A549 (cell line): ENCODE results near the gene ANKRD17. TPM values are rescaled to one million over a fixed set of nuclear protein-coding genes. Genes with fewer than 3 reads are reported as not detected.

Source experiments
- ATAC-seq, 2 experiments: fragments of 200-7000 bp in 1 of 2; fragments of >200 bp in 1 of 2; cut with Nextera tagmentation in 1 of 2; cut with Tn5 transposase in 1 of 2; 3 replicates each; pipeline versions ENCODE4 v1.8.0 to v1.9.1; 2018 to 2020; ENCODE audit warnings: mild to moderate bottlenecking in 1 of 2, moderate library complexity in 1 of 2
- CTCF ChIA-PET: fragments of 300-600 bp; sonication (Branson Sonifier 250); formaldehyde crosslinking; extraction: SDS; loops from one replicate; lab custom pipeline; 2021; ENCODE audit warnings: antibody characterized with exemption, inconsistent platforms; lab: Yijun Ruan, JAX
- POLR2A ChIA-PET: fragments of 350-600 bp; formaldehyde crosslinking; extraction: SDS; loops from one replicate; lab custom pipeline; 2021; ENCODE audit warnings: antibody characterized with exemption, inconsistent platforms; lab: Yijun Ruan, JAX
- DNase-seq, 2 experiments: peaks; one replicate each; pipeline versions ENCODE4 v3.0.0 to v3.0.0-alpha.2; 2011 to 2016; ENCODE audit warnings: low read depth in 1 of 2, low spot score in 1 of 2
- FAIRE-seq: peaks from 2 replicates; lab custom pipeline; 2011; peaks lifted over from hg19 to GRCh38; lab: Jason Lieb, UNC
- H3K27ac ChIP-seq, 2 experiments: fragments of >200 bp; sonication (Bioruptor Twin); formaldehyde crosslinking; 3 replicates each; pipeline ENCODE4 v1.5.1; 2016 to 2017
- H3K4me1 ChIP-seq: fragments of >200 bp; sonication (Bioruptor Twin); formaldehyde crosslinking; 3 replicates; pipeline ENCODE4 v1.6.1; 2016
- H3K4me2 ChIP-seq: fragments of >200 bp; sonication (Bioruptor Twin); formaldehyde crosslinking; 3 replicates; pipeline ENCODE4 v1.6.1; 2016
- H3K4me3 ChIP-seq: fragments of >200 bp; sonication (Bioruptor Twin); formaldehyde crosslinking; 3 replicates; pipeline ENCODE4 v1.5.1; 2016
- H3K9me3 ChIP-seq: fragments of >200 bp; sonication (Bioruptor Twin); formaldehyde crosslinking; 3 replicates; pipeline ENCODE4 v1.6.1; 2016
- BCL3 ChIP-seq: fragments of >200 bp; sonication (Bioruptor Twin); formaldehyde crosslinking; IDR thresholded peaks from 3 replicates; pipeline ENCODE4 v1.6.1; 2016
- CBX8 ChIP-seq: fragments of 200-600 bp; sonication (generic); IDR thresholded peaks from 2 replicates; pipeline ENCODE4 v1.6.1; 2016
- CHD2 ChIP-seq: fragments of 150-350 bp; IDR thresholded peaks from 2 replicates; pipeline ENCODE4 v1.6.1; 2014; ENCODE audit warnings: low read length; ENCODE audit not compliant: partially characterized antibody
- CTCF ChIP-seq: fragments of >200 bp; sonication (Bioruptor Twin); formaldehyde crosslinking; IDR thresholded peaks from 3 replicates; pipeline ENCODE4 v1.5.1; 2016
- EP300 ChIP-seq, 2 experiments: fragments of >200 bp; sonication (Bioruptor Twin); formaldehyde crosslinking; IDR thresholded peaks; 2 replicates in 1 of 2; 3 replicates in 1 of 2; pipeline ENCODE4 v1.6.1; 2016 to 2017
- FOSB ChIP-seq: fragments of 250-450 bp; sonication (Bioruptor Pico); IDR thresholded peaks from 2 replicates; pipeline ENCODE4 v1.5.0; 2020; ENCODE audit warnings: mild to moderate bottlenecking, moderate library complexity
- FOSL2 ChIP-seq, 2 experiments: fragments of 450-650 bp in 1 of 2; fragments of >200 bp in 1 of 2; sonication (Bioruptor Twin) in 1 of 2; formaldehyde crosslinking; IDR thresholded peaks; 2 replicates each; pipeline versions ENCODE4 v1.5.0 to v1.6.1; 2016 to 2020; ENCODE audit warnings: mild to moderate bottlenecking in 1 of 2, moderate library complexity in 1 of 2
- FOXS1 ChIP-seq: fragments of 250-450 bp; sonication (Bioruptor Pico); IDR thresholded peaks from 2 replicates; pipeline ENCODE4 v1.5.0; 2020; ENCODE audit warnings: mild to moderate bottlenecking, moderate library complexity
- GATA3 ChIP-seq: IDR thresholded peaks from 2 replicates; pipeline ENCODE4 v1.6.1; 2012; ENCODE audit warnings: borderline replicate concordance
- HOXA7 ChIP-seq: fragments of 250-450 bp; sonication (Bioruptor Pico); IDR thresholded peaks from 2 replicates; pipeline ENCODE4 v1.5.0; 2020; ENCODE audit warnings: mild to moderate bottlenecking, moderate library complexity
- JUN ChIP-seq, 2 experiments: fragments of >200 bp; sonication (Bioruptor Twin); formaldehyde crosslinking; IDR thresholded peaks; 2 replicates in 1 of 2; 3 replicates in 1 of 2; pipeline ENCODE4 v1.6.1; 2016 to 2017
- MYC ChIP-seq: IDR thresholded peaks from 2 replicates; pipeline ENCODE4 v1.6.1; 2012; ENCODE audit warnings: mild to moderate bottlenecking, inconsistent platforms, low read length, improper control_type of control experiment, borderline replicate concordance
- NFE2L2 ChIP-seq: fragments of 150-350 bp; conservative IDR thresholded peaks from 2 replicates; pipeline ENCODE4 v1.6.1; 2014; ENCODE audit warnings: low read length
- PHF8 ChIP-seq: fragments of 200-600 bp; sonication (generic); IDR thresholded peaks from 2 replicates; pipeline ENCODE4 v1.6.1; 2016; ENCODE audit warnings: low read depth, mild to moderate bottlenecking, antibody characterized with exemption, moderate library complexity, borderline replicate concordance
- POLR2A ChIP-seq: IDR thresholded peaks from 2 replicates; pipeline ENCODE4 v1.6.1; 2012; ENCODE audit warnings: mild to moderate bottlenecking, low read length
- RAD21 ChIP-seq, 2 experiments: fragments of >200 bp in 1 of 2; sonication (Bioruptor Twin) in 1 of 2; formaldehyde crosslinking in 1 of 2; IDR thresholded peaks in 1 of 2; conservative IDR thresholded peaks in 1 of 2; 2 replicates in 1 of 2; 3 replicates in 1 of 2; pipeline ENCODE4 v1.6.1; 2012 to 2018; ENCODE audit warnings: inconsistent platforms in 1 of 2
- RFX5 ChIP-seq: fragments of 450-650 bp; IDR thresholded peaks from 2 replicates; pipeline ENCODE4 v1.7.1; 2014; ENCODE audit warnings: antibody characterized with exemption, mild to moderate bottlenecking, moderate library complexity
- SMC3 ChIP-seq: fragments of >200 bp; sonication (Bioruptor Twin); formaldehyde crosslinking; IDR thresholded peaks from 3 replicates; pipeline ENCODE4 v1.6.1; 2018; ENCODE audit warnings: inconsistent platforms
- ZC3H11A ChIP-seq: fragments of 450-650 bp; IDR thresholded peaks from 2 replicates; pipeline ENCODE4 v1.6.1; 2014; ENCODE audit warnings: antibody characterized with exemption, mild to moderate bottlenecking
- ZFP36 ChIP-seq: fragments of 450-650 bp; IDR thresholded peaks from 2 replicates; pipeline ENCODE4 v1.6.1; 2014; ENCODE audit warnings: borderline replicate concordance; ENCODE audit not compliant: partially characterized antibody
- WGBS: methylation state at CpG from one replicate; pipeline ENCODE4 v1.1.6; 2017; ENCODE audit errors: missing lambda C conversion rate; 5-methylcytosine and 5-hydroxymethylcytosine counted together
- polyA minus RNA-seq: library from RNA; depleted of rRNA, polyadenylated mRNA; stranded (reverse); fragments of >200 nt; gene quantifications from 2 replicates; pipeline ENCODE4 v1.2.3, GENCODE V29; 2011; rRNA and poly(A)+ RNA removed
- polyA plus RNA-seq, 4 experiments: library from polyadenylated mRNA; depleted of rRNA in 3 of 4; stranded (reverse); fragments of >200 nt; fragmentation: RNase III in 1 of 4; extraction: RNeasy Plus Mini Kit Qiagen cat#74134 plus additional on column Dnase treatment in 1 of 4; gene quantifications; 2 replicates in 3 of 4; 3 replicates in 1 of 4; pipeline ENCODE4 v1.2.3, GENCODE V29; 2011 to 2017
- TF ChIP-seq, protein P1 (sequence below): IDR thresholded peaks from 2 replicates; pipeline ENCODE4 v1.6.1; 2012

ANKRD17 gene
- polyA plus RNA-seq (2011; rRNA removed) (43.5 and 46.3 TPM in 2 replicates), polyA plus RNA-seq (2017; fragmentation: RNase III; extraction: RNeasy Plus Mini Kit Qiagen cat#74134 plus additional on column Dnase treatment) (17.5 to 19.0 TPM (median 18.1 TPM) in 3 replicates), polyA minus RNA-seq (79.5 and 82.3 TPM in 2 replicates)
- 11.1 and 14.3 TPM in 2 replicates for polyA plus RNA-seq (2012; cell fraction: cytosol; rRNA removed)
- polyA plus RNA-seq (2012; cell fraction: nucleus; rRNA removed), result 13.6 and 16.5 TPM in 2 replicates

GRCh38 chr4:73258686-73259570 lies at the start of gene ANKRD17:
ANKRD17 (minus strand) TSS chr4:73258798; CDS start chr4:73258668, 130 bp downstream.
- Histone ChIP-seq H3K4me1 (peaks cover 23% of the 10 kb centered on the region; the same call in 2 of the 3 replicates), H3K27ac (peak within 1 kb of the TSS; percentile 99 to 100), H3K4me3 (peak within 1 kb of the TSS; percentile 74), H3K9me3 (no peaks in the 10 kb centered on the region), H3K4me2 (peak within 1 kb of the TSS; percentile 83)
- TF ChIP-seq POLR2A (peak; percentile 53), HOXA7 (CRISPR knock-in tag) (no peak), GATA3 (0 out of 2 replicates have a peak, but pooled peaks have one; percentile 23), SMC3 (no peak), RFX5 (no peak), FOSL2 (IDR thresholded peaks at IDR 0.05) (no peak), FOSL2 (CRISPR knock-in tag; IDR thresholded peaks at IDR 0.05) (0 out of 2 replicates have a peak, but pooled peaks have one; percentile 30), ZC3H11A (no peak), EP300 (IDR thresholded peaks at IDR 0.05) (no peak), PHF8 (peak; percentile 93), MYC (peak; percentile 58; the same call in 1 of the 2 replicates), CHD2 (peak; percentile 70), BCL3 (peak; percentile 93; the same call in 2 of the 3 replicates), FOXS1 (CRISPR knock-in tag) (no peak), NFE2L2 (no peak), JUN (IDR thresholded peaks at IDR 0.05) (peak; percentile 53 to 89; a peak in 4 of 5 replicates)
- TF ChIP-seq, protein P1, sequence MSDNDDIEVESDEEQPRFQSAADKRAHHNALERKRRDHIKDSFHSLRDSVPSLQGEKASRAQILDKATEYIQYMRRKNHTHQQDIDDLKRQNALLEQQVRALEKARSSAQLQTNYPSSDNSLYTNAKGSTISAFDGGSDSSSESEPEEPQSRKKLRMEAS, result peak; percentile 73
- ATAC-seq (peak; percentile 87 to 91), DNase-seq (peak; percentile 56 to 90), FAIRE-seq (no peak)
- WGBS, result 0% methylated on average over 18 of the region's 80 CpGs
- ChIA-PET CTCF (interaction anchor here (0.6 to 2.1 kb wide), 6 partner anchors 14 to 315 kb away, joined by 3 to 5 read pairs (median 4); no protein-coding TSS in a partner anchor), POLR2A (interaction anchor here (0.6 to 2.3 kb wide), 16 partner anchors 9 to 1422 kb away, joined by 3 to 10 read pairs (median 4); partner anchors contain the start of gene COX18)

GRCh38 chr4:73308286-73308685 lies 49.7 kb upstream of the ANKRD17 start:
- CTCF ChIA-PET, result interaction anchor here (0.7 to 1.7 kb wide), 6 partner anchors 9 to 292 kb away, joined by 3 to 6 read pairs (median 4); partner anchors contain the start of gene ANKRD17
- no peak overlapping the region for H3K4me3 ChIP-seq
- TF ChIP-seq FOSB (CRISPR knock-in tag) (no peak), ZFP36 (no peak), CTCF (peak; percentile 29; the same call in 2 of the 3 replicates), BCL3 (no peak), CBX8 (no peak), RAD21 (conservative IDR thresholded peaks at IDR 0.05 in 1 of 2, IDR thresholded peaks at IDR 0.05 in 1 of 2) (peak; percentile 53 to 60; a peak in 4 of 5 replicates)
- TF ChIP-seq, all 56 proteins: peak for 2
- Histone ChIP-seq H3K27ac (peak overlapping the region in 1 of 2 experiments; percentile 44; a peak in 1 of 6 replicates), H3K4me2 (0 out of 3 replicates have a peak overlapping the region, but pooled peaks have one; percentile 4), H3K9me3 (no peaks in the 10 kb centered on the region), H3K4me1 (peaks cover 5% of the 10 kb centered on the region; the same call in 2 of the 3 replicates)
- WGBS, result 40% methylated on average over 3 of the region's 3 CpGs
- ATAC-seq, result peak; percentile 72 to 76; a peak in 5 of 6 replicates
- peak in 1 of 2 experiments; percentile 20 for DNase-seq
- POLR2A ChIA-PET, result interaction anchor here (0.9 kb wide), 1 partner anchor 49 kb away, joined by 4 read pairs; no protein-coding TSS in a partner anchor
- FAIRE-seq, result no peak
